ENCODE data around the gene SFRP2. TPM values are rescaled to one million over a fixed set of nuclear protein-coding genes. Genes with fewer than 3 reads are reported as not detected.

Gene SFRP2
- total and polyA plus RNA-seq, 10 of the 15 experiments (the other 5 are each of a cell fraction or from before 2014, with no cell fraction given): 0.11 to 0.33 (median 0.16) TPM; not detected in 7

GRCh38 chr4:153758136-153758535, 30.7 kb downstream of the SFRP2 start:
- Histone ChIP-seq H3K4me3 (no peak overlapping the region), H4K20me1 (ENCODE audit: control insufficient read depth, insufficient read depth) (no peaks in the 10 kb centered on the region), H3K9ac (ENCODE audit: control insufficient read depth, insufficient read depth, low read length) (no peak overlapping the region), H3K79me2 (ENCODE audit: control insufficient read depth, insufficient read depth, low read length) (no peaks in the 10 kb centered on the region), H3K27ac (ENCODE audit: control insufficient read depth, insufficient read depth) (no peak overlapping the region), H3K4me1 (ENCODE audit: control insufficient read depth, insufficient read depth, low read length) (no peaks in the 10 kb centered on the region), H3K9me3 (replicated peaks; ENCODE audit: control insufficient read depth, insufficient read depth, low read length) (no peaks in the 10 kb centered on the region; the same call in 2 of the 3 replicates), H3K36me3 (ENCODE audit: control insufficient read depth in 2 of 2, insufficient read depth in 2 of 2, low read length in 1 of 2) (no peaks in the 10 kb centered on the region), H2AFZ (ENCODE audit: control insufficient read depth, low read depth, low read length) (no peak overlapping the region), H3K27me3 (replicated peaks in 1 of 2; ENCODE audit: control insufficient read depth in 2 of 2, insufficient read depth in 2 of 2, low read length in 1 of 2) (peaks cover 4 to 10% of the 10 kb centered on the region in 2 experiments), H3K4me2 (ENCODE audit: control insufficient read depth, insufficient read depth) (no peak overlapping the region)
- ATAC-seq (no peak), DNase-seq (ENCODE audit: low read depth, low spot score) (no peak), FAIRE-seq (no peak)
- POLR2A ChIA-PET: no interaction called here
- WGBS (ENCODE audit: insufficient coverage, insufficient replicate concordance, low lambda C conversion rate, missing lambda C conversion rate): 69% methylated on average over 2 of the region's 2 CpGs
- SMC1A ChIA-PET (ENCODE audit: uncharacterized antibody, unreplicated experiment): no interaction called here
- in situ Hi-C loops (cut with MboI): no loop called here
- intact Hi-C loops (cut with micrococcal nuclease; ENCODE audit: unreplicated experiment): no loop called here
- CTCF ChIA-PET: interaction anchor here (1.1 kb wide), 1 partner anchor 9 kb away, joined by 3 read pairs; no protein-coding TSS in a partner anchor
- no TSS peak for BruUV-seq (replicated peaks)
- RAD21 ChIA-PET (ENCODE audit: unreplicated experiment): no interaction called here
- TF ChIP-seq KDM1A (IDR thresholded peaks at IDR 0.05; ENCODE audit: borderline replicate concordance) (no peak), ZNF384 (IDR thresholded peaks at IDR 0.05; ENCODE audit: borderline replicate concordance, low read depth, low read length) (no peak), BCL3 (IDR thresholded peaks at IDR 0.05; ENCODE audit: borderline replicate concordance, insufficient read depth, low read depth, low read length, poor library complexity, severe bottlenecking) (no peak), PRDM15 (CRISPR knock-in tag; IDR thresholded peaks at IDR 0.05) (no peak), TCF7 (IDR thresholded peaks at IDR 0.05; ENCODE audit: borderline replicate concordance) (no peak), NRF1 (conservative IDR thresholded peaks at IDR 0.05; ENCODE audit: low read depth, low read length) (no peak), POU2F2 (IDR thresholded peaks at IDR 0.05; ENCODE audit: borderline replicate concordance, low read depth, low read length) (no peak), NBN (IDR thresholded peaks at IDR 0.05) (no peak), YY1 (IDR thresholded peaks at IDR 0.05; ENCODE audit: low read depth, low read length) (no peak), CBX5 (IDR thresholded peaks at IDR 0.05; ENCODE audit: low read depth) (no peak), STAT1 (conservative IDR thresholded peaks at IDR 0.05) (no peak), NFIC (IDR thresholded peaks at IDR 0.05; ENCODE audit: low read depth, low read length) (no peak)
- TF ChIP-seq, protein P1, sequence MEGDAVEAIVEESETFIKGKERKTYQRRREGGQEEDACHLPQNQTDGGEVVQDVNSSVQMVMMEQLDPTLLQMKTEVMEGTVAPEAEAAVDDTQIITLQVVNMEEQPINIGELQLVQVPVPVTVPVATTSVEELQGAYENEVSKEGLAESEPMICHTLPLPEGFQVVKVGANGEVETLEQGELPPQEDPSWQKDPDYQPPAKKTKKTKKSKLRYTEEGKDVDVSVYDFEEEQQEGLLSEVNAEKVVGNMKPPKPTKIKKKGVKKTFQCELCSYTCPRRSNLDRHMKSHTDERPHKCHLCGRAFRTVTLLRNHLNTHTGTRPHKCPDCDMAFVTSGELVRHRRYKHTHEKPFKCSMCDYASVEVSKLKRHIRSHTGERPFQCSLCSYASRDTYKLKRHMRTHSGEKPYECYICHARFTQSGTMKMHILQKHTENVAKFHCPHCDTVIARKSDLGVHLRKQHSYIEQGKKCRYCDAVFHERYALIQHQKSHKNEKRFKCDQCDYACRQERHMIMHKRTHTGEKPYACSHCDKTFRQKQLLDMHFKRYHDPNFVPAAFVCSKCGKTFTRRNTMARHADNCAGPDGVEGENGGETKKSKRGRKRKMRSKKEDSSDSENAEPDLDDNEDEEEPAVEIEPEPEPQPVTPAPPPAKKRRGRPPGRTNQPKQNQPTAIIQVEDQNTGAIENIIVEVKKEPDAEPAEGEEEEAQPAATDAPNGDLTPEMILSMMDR (IDR thresholded peaks at IDR 0.05 in 2 of 3, conservative IDR thresholded peaks at IDR 0.05 in 1 of 3; ENCODE audit: control insufficient read depth in 2 of 3, extremely low read depth in 1 of 3, insufficient read depth in 1 of 3, low read depth in 3 of 3, low read length in 3 of 3): no peak
- TF ChIP-seq, protein P2, sequence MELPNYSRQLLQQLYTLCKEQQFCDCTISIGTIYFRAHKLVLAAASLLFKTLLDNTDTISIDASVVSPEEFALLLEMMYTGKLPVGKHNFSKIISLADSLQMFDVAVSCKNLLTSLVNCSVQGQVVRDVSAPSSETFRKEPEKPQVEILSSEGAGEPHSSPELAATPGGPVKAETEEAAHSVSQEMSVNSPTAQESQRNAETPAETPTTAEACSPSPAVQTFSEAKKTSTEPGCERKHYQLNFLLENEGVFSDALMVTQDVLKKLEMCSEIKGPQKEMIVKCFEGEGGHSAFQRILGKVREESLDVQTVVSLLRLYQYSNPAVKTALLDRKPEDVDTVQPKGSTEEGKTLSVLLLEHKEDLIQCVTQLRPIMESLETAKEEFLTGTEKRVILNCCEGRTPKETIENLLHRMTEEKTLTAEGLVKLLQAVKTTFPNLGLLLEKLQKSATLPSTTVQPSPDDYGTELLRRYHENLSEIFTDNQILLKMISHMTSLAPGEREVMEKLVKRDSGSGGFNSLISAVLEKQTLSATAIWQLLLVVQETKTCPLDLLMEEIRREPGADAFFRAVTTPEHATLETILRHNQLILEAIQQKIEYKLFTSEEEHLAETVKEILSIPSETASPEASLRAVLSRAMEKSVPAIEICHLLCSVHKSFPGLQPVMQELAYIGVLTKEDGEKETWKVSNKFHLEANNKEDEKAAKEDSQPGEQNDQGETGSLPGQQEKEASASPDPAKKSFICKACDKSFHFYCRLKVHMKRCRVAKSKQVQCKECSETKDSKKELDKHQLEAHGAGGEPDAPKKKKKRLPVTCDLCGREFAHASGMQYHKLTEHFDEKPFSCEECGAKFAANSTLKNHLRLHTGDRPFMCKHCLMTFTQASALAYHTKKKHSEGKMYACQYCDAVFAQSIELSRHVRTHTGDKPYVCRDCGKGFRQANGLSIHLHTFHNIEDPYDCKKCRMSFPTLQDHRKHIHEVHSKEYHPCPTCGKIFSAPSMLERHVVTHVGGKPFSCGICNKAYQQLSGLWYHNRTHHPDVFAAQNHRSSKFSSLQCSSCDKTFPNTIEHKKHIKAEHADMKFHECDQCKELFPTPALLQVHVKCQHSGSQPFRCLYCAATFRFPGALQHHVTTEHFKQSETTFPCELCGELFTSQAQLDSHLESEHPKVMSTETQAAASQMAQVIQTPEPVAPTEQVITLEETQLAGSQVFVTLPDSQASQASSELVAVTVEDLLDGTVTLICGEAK (IDR thresholded peaks at IDR 0.05; ENCODE audit: borderline replicate concordance): no peak
